OCI-LY1 (cell line): ENCODE results near the gene TEPSIN.

Experiments
- CTCF ChIP-seq: fragments of 200-600 bp; sonication (generic), shearing (Covaris generic); IDR thresholded peaks from 2 replicates; pipeline ENCODE4 v1.5.1; 2017; ENCODE audit warnings: mild to moderate bottlenecking, antibody characterized with exemption, low read length, moderate library complexity, mixed read lengths
- EZH2 ChIP-seq: fragments of 200-600 bp; sonication (generic), shearing (Covaris generic); IDR thresholded peaks from 2 replicates; pipeline ENCODE4 v1.8.0; 2017; ENCODE audit warnings: borderline replicate concordance, mixed run types, mild to moderate bottlenecking, antibody characterized with exemption, low read length, moderate library complexity, mixed read lengths

DNA sequence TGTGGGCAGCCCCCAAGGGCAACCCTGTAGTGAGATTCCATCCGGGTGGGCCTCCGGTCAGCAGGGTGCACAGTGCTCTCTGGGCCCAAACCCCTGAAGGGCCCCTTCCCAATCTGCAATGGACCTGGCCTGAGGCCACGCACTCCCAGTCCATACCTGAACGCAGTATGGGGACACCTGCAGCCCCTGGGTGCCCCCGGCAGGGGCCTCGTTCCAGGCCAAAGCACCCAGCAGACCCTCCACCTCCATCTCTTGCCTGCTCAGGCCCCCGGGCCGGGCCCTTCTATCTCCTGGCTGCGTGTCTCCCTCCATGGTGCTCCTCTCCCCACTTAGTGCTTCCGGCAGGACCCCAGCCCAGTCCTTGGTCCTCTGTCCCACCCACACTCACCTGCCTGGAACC lies 55.5 kb downstream of the TEPSIN start:
- TF ChIP-seq CTCF (no peak), EZH2 (no peak)
